Nephron (organoid): ENCODE data around the gene CCDC121.
"Not testable (repeated sequence)": the region's sequence is repeated elsewhere in the genome, so short reads cannot be mapped to it uniquely, and the experiment has no call there.

Experiments used
- H3K27ac Mint-ChIP-seq, 3 experiments: 2 replicates each; pipeline ENCODE4 v1.8.0; 2020; ENCODE audit warnings: mixed read lengths in 3 of 3, mild to moderate bottlenecking in 2 of 3, moderate library complexity in 1 of 3
- H3K27me3 Mint-ChIP-seq: 2 replicates; pipeline ENCODE4 v1.8.0; 2021; ENCODE audit warnings: low read depth, mild to moderate bottlenecking, moderate library complexity, mixed read lengths
- H3K36me3 Mint-ChIP-seq: 2 replicates; pipeline ENCODE4 v1.8.0; 2020; ENCODE audit warnings: low read depth, mixed read lengths
- H3K4me1 Mint-ChIP-seq: 2 replicates; pipeline ENCODE4 v1.8.0; 2020; ENCODE audit warnings: mixed read lengths
- H3K4me3 Mint-ChIP-seq, 3 experiments: 2 replicates each; pipeline ENCODE4 v1.8.0; 2020; ENCODE audit warnings: mild to moderate bottlenecking in 3 of 3, mixed read lengths in 3 of 3, moderate library complexity in 2 of 3
- H3K9me3 Mint-ChIP-seq: 2 replicates; pipeline ENCODE4 v1.8.0; 2020; ENCODE audit warnings: mixed read lengths
- TF ChIP-seq, protein P1 (sequence below), 3 experiments: fragments of 200-600 bp; sonication (generic); IDR thresholded peaks; one replicate each; pipeline ENCODE4 v1.5.0; 2021; ENCODE audit warnings: antibody characterized with exemption in 3 of 3; ENCODE audit not compliant: unreplicated experiment in 3 of 3

The CCDC121 gene

GRCh38 chr2:27640722-27641245 is 12.0 kb upstream of the CCDC121 start:
- Mint-ChIP-seq H3K27me3 (no peaks in the 10 kb centered on the region), H3K4me3 (no peak overlapping the region), H3K9me3 (no peaks in the 10 kb centered on the region), H3K4me1 (no peaks in the 10 kb centered on the region), H3K36me3 (peaks cover 58% of the 10 kb centered on the region), H3K27ac (no peak overlapping the region)
- TF ChIP-seq, protein P1, sequence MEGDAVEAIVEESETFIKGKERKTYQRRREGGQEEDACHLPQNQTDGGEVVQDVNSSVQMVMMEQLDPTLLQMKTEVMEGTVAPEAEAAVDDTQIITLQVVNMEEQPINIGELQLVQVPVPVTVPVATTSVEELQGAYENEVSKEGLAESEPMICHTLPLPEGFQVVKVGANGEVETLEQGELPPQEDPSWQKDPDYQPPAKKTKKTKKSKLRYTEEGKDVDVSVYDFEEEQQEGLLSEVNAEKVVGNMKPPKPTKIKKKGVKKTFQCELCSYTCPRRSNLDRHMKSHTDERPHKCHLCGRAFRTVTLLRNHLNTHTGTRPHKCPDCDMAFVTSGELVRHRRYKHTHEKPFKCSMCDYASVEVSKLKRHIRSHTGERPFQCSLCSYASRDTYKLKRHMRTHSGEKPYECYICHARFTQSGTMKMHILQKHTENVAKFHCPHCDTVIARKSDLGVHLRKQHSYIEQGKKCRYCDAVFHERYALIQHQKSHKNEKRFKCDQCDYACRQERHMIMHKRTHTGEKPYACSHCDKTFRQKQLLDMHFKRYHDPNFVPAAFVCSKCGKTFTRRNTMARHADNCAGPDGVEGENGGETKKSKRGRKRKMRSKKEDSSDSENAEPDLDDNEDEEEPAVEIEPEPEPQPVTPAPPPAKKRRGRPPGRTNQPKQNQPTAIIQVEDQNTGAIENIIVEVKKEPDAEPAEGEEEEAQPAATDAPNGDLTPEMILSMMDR (IDR thresholded peaks at IDR 0.05; ENCODE audit: unreplicated experiment in 3 of 3), result no peak

DNA sequence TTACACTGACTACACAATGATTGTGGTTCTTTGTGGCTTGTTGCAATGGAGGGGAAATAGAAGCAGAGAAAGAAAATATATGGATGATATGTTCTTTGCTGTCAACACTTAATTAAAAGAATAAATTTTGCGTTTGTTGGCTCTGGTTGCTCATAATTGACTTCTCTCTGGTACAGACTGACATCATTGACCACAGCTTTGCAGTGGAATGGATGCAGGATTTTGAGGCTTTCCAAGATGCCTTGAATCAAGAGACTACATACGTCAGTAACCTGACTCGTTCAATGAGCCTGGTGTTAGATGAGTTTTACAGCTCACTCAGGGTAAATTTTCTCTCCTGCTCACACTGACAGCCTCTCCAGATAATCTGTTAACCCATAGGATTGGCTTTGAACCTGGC is 9.9 kb upstream of the CCDC121 start:
- Mint-ChIP-seq H3K9me3 (no peaks in the 10 kb centered on the region), H3K4me1 (no peaks in the 10 kb centered on the region), H3K27ac (no peak overlapping the region), H3K27me3 (no peaks in the 10 kb centered on the region), H3K36me3 (peaks cover 64% of the 10 kb centered on the region), H3K4me3 (no peak overlapping the region)
- TF ChIP-seq, protein P1 (IDR thresholded peaks at IDR 0.05; ENCODE audit: unreplicated experiment in 3 of 3), result no peak

DNA sequence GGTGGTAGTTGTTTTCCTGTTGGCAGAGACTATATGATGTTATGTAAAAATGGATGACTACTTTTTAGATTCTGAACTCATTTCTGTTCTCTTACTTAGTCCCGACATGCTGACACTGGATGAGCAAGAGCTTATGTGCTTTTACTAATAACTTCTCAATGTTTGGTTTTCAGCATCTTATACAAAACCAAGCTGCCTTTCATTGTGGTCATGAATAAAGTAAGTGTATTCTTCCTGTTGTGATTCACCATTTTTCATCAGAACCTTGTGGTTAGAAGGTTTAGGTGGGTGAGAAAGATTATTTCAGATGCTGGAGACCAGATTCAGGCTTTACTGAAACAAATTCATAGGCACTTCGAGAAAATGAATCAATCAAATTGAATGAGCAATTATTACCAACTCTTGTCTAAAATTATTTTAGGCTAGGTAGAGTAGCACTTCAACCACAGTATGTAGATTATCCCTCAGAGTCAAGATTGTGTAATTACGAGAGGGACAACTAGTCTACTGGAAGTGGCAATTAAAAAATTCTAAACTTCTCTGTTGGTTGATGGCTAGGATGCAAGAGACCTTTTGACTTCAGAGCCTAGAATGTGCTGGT is 9.3 kb upstream of the CCDC121 start:
- Mint-ChIP-seq H3K4me3 (no peak overlapping the region), H3K36me3 (peaks cover 67% of the 10 kb centered on the region), H3K4me1 (no peaks in the 10 kb centered on the region), H3K27ac (no peak overlapping the region), H3K27me3 (no peaks in the 10 kb centered on the region), H3K9me3 (no peaks in the 10 kb centered on the region)
- TF ChIP-seq, protein P1 (IDR thresholded peaks at IDR 0.05; ENCODE audit: unreplicated experiment in 3 of 3), result no peak

DNA sequence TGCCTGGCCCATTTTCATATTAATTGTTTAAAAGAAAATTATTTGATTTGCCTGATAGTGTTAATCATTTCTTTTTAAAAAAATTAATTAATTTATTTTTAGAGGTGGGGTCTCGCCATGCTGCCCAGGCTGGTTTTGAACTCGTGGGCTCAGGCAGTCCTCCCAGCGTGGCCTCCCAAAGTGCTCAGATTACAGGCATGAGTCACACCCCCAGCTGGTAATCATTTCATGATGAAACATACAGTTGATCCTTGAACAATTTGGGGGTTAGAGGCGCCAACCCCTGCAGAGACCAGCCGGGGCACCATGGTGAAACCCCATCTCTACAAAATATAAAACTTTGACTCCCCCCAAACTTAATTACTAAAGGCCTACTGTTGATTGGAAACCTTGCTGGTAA is 8.0 kb upstream of the CCDC121 start:
- Mint-ChIP-seq H3K27me3 (no peaks in the 10 kb centered on the region), H3K27ac (no peak overlapping the region), H3K4me3 (no peak overlapping the region), H3K4me1 (no peaks in the 10 kb centered on the region), H3K36me3 (peaks cover 75% of the 10 kb centered on the region), H3K9me3 (no peaks in the 10 kb centered on the region)
- TF ChIP-seq, protein P1 (IDR thresholded peaks at IDR 0.05; ENCODE audit: unreplicated experiment in 3 of 3), result no peak

DNA sequence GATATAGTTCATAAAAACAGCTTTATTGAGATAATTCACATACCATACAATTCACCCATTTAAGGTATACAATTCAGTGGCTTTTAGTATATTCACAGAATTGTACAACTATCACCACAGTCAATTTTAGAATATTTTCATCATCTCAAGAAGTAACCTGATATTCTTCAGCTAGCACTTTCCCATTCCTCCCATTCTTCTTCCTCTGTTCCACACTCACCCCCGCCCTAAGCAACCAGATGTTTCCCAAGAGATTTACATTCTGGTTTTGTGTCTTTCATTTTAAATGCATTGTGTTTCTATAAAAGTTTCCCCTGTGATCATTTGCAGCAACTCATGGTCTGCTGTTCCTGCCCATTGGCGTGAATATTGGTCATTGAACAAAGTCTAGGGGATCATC is 5.5 kb upstream of the CCDC121 start:
- Mint-ChIP-seq H3K4me3 (no peak overlapping the region), H3K27me3 (no peaks in the 10 kb centered on the region), H3K36me3 (peaks cover 68% of the 10 kb centered on the region), H3K9me3 (no peaks in the 10 kb centered on the region), H3K4me1 (no peaks in the 10 kb centered on the region), H3K27ac (no peak overlapping the region)
- TF ChIP-seq, protein P1 (IDR thresholded peaks at IDR 0.05; ENCODE audit: unreplicated experiment in 3 of 3), result no peak

- H3K4me1 Mint-ChIP-seq, H3K27me3 Mint-ChIP-seq, H3K27ac Mint-ChIP-seq, H3K4me3 Mint-ChIP-seq, H3K9me3 Mint-ChIP-seq: not testable (repeated sequence)
- H3K36me3 Mint-ChIP-seq, result peaks cover 43% of the 10 kb centered on the region
Observed at GRCh38 chr2:27630257-27630656, 1.4 kb upstream of the CCDC121 start.
